ENCODE data around the gene HACE1.
"Not testable (repeated sequence)": the region's sequence is repeated elsewhere in the genome, so short reads cannot be mapped to it uniquely, and the experiment has no call there.

HACE1 gene

GRCh38 chr6:104829183-104829958 lies 30.3 kb downstream of the HACE1 start:
- no peak for DNase-seq

GRCh38 chr6:104828478-104828877 lies 31.2 kb downstream of the HACE1 start:
- DNase-seq, result no peak

GRCh38 chr6:104820820-104821219 lies 38.9 kb downstream of the HACE1 start:
- DNase-seq, result not testable (repeated sequence)

GRCh38 chr6:104816125-104816524 lies 43.6 kb downstream of the HACE1 start:
- no peak for DNase-seq

- no peak for DNase-seq
Measured at GRCh38 chr6:104814743-104815142, 45.0 kb downstream of the HACE1 start.

DNA sequence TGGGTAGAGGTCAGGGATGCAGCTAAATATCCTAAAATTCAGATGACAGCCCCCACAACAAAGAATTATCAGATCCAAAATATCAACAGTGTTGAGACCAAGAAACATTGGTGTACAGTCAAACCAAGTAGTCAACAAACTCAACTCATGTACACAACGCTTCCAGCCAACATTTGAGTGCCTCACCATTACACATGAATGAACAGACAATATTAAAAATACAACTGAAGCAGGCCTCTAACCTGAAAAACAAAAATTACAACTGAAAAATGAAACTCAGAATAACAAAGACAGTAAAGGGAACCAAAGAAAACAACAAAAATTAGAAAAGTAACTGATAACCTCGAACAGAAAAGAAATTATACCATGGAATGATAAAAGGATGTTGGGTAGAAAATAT lies 46.2 kb downstream of the HACE1 start:
- no peak for DNase-seq

DNA sequence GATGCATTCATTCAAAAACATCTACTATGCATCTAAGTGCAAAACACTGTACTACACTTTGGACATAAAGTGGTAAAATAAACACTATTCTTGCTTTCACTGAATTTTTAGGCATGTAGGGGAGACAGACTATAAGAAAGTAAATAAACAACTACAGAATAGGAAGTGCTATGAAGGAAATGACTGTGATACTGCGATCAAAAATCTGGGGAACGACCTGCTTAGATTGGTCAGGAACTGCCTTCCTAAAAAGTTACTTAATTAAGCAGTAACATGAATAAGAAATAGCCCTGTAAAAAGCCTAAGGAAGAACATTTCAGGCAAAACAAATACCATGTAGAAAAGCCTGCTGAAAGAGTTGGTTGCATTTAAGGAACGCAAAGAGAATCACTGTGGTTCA lies 50.6 kb downstream of the HACE1 start:
- DNase-seq, result no peak

- DNase-seq, result not testable (repeated sequence)
Measured at GRCh38 chr6:104805335-104805734, 54.4 kb downstream of the HACE1 start.

DNA sequence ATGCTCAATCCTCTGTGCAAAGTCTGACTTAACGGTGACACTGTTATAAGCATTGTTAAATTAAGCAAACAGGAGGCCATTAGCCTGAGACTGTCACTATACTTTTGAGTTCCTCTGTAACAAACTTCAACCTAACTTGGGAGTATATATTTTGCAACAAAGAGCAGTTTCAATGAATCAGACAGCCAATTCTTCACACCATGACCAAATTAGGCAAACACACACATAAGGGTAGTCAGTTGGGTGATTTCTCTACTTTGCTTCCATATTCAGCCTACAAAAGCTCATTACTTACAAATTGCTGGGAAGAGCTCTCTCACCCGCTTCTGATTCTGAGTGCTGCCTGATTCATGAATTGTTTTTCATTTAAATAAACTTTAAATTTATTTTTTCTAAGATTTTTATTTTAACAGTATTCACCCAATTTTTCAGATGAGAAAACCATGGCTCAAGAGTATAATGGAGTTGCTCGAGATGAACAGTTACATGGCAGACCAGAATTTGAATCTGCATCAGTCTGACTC lies 60.5 kb downstream of the HACE1 start:
- no peak for DNase-seq

DNA sequence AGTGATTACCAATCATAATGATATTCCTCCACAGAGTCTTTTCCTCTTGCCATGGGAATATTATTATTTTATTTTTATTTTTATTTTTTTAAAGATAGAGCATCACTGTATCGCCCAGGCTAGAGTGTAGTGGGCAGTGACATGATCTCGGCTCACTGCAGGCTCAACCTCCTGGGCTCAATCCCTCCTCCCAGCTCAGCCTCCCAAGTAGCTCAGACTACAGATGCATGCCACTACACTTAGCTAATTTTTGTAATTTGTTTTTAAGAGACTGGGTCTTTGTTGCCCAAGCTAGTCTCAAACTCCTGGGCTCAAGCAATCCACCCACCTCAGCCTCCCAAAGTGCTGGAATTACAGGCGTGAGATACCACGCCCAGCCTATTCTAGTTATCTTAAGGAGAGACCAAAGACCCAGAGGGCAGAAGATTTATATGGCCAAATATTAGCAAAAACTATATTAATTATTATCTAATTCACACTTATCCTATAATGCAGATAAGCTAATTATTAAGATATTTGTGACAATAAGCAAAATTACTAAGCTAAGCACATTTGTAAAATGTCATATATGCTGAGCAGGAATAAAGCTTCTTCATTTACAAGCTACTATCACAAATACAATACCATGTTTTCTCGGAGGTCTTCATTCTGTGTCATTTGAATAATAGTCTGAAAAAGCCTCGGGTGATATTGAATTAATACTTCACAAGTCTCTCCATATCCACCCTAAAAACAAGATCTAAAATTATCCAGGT lies 63.5 kb downstream of the HACE1 start:
- no peak for DNase-seq

GRCh38 chr6:104795363-104795762 lies 64.4 kb downstream of the HACE1 start:
- DNase-seq, result no peak

GRCh38 chr6:104789770-104790190 lies 69.9 kb downstream of the HACE1 start:
- DNase-seq, result no peak

GRCh38 chr6:104788400-104788799 lies 71.3 kb downstream of the HACE1 start:
- no peak for DNase-seq

GRCh38 chr6:104787305-104787704 lies 72.4 kb downstream of the HACE1 start:
- DNase-seq, result no peak

DNA sequence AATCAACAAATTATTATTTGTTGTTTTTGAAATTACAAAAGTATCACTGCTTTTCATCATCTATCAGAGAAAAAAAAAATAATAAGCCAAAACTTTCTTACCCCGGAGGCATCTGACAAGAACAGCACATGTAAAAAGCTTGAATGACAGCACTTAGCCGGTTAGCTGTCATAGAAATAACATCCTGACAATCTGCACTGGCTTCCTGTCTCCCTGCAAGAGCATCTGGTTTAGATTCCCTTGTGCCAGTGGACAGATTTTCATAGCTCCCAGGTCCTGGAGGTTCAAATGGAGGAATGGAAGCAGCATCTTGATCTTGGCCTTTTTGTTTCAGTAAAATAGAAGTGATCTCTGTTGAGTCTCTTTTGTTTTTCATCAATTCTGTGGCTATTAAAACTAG lies 74.8 kb downstream of the HACE1 start:
- no peak for DNase-seq

DNA sequence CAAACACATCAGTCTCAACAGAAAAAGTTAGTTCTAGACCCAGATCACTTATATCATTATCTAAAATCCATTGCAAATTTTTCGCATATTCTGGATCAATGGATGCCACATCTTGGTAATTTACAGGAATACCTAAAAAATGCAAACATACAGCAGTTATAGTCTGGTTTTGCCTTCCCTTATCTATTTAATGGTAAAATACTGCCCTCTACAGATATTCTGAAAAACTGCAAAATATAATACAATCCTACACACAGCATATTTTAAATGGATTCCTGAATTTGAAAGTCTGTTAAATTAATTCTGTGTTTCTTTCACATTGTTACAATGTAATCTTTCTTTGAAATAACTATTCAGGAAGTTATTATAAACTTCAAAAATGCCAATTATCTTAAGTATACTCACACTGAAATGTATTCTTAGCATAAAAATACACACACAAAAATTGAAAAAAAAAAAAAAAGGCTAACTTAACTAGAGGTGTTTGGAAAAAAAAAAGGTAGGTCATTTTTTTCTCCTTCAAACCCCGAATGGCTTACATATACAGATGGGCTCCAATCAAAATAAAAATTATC lies 88.4 kb downstream of the HACE1 start:
- no peak for DNase-seq

DNA sequence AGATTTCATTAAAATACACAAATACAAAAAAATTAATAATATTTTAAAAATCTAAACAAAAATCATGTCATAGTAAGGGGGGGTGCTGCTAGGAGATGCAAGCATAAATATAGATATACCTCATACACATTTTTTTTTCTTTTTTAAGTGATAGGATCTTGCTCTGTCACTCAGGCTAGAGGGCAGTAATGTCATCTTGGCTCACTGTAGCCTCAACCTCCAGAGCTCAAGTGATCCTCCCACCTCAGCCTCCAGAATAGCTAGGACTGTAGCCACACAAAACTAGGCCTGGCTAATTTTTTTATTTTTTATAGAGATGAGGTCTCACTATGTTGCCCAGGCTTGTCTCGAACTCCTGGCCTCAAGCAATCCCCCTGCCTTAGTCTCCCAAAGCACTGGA lies 90.8 kb downstream of the HACE1 start:
- no peak for DNase-seq

- DNase-seq, result no peak
Measured at GRCh38 chr6:104766595-104766994, 93.1 kb downstream of the HACE1 start.

GRCh38 chr6:104754788-104755409 lies 104.8 kb downstream of the HACE1 start:
- DNase-seq, result no peak

- no peak for DNase-seq
Measured at GRCh38 chr6:104753251-104753650, 106.5 kb downstream of the HACE1 start.

DNA sequence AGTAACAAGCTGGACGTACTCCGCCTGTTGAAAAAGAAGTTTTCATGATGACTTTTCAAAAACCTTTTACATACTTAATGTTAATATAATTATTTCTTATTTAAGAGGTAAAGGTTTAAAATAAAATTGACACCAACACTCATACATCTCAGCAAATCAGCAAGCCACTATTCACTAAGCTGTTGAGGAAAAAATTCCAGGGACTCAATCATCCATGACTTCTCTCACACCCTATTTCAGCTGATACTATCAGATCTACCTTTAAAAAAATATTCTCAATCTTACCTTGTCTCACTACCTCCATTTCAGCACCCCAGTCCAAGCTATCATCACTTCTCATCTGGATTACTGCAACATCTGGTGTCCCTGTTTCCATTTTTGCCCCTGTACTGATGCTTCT lies 109.3 kb downstream of the HACE1 start:
- DNase-seq, result no peak

DNA sequence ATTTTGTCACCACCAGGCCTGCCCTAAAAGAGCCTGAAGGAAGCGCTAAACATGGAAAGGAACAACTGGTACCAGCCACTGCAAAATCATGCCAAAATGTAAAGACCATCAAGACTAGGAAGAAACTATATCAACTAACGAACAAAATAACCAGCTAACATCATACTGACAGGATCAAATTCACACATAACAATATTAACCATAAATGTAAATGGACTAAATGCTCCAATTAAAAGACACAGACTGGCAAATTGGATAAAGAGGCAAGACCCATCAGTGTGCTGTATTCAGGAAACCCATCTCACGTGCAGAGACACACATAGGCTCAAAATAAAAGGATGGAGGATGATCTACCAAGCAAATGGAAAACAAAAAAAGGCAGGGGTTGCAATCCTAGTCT lies 120.6 kb downstream of the HACE1 start:
- not testable (repeated sequence) for DNase-seq

GRCh38 chr6:104737567-104737966 lies 122.2 kb downstream of the HACE1 start:
- DNase-seq, result not testable (repeated sequence)

All from stimulated activated CD4-positive, alpha-beta T cell treated with anti-CD3 and anti-CD28 coated beads, Interleukin-4, amount 100 ng/mL, for 4 hours (primary cell).